Gastrocnemius medialis (tissue), 4 donors: ENCODE results near the gene SPINT2.

Experiments used
- CTCF ChIP-seq, 5 experiments: fragments of 450-650 bp in 3 of 5; fragments of 200-600 bp in 2 of 5; sonication (generic) in 2 of 5; IDR thresholded peaks in 4 of 5; conservative IDR thresholded peaks in 1 of 5; 1 replicate in 4 of 5; 2 replicates in 1 of 5; pipeline ENCODE4 v1.5.1; 2016 to 2019; ENCODE audit warnings: antibody characterized with exemption in 5 of 5, mild to moderate bottlenecking in 3 of 5, moderate library complexity in 3 of 5
- POLR2A ChIP-seq, 2 donors: fragments of 450-650 bp; IDR thresholded peaks; one replicate each; pipeline ENCODE4 v1.6.1; 2017; ENCODE audit warnings: antibody characterized with exemption in 2 of 2, mild to moderate bottlenecking in 2 of 2, moderate library complexity in 2 of 2

GRCh38 chr19:38315657-38316476 lies 51.5 kb downstream of the SPINT2 start, which contains the start of gene YIF1B:
- peak in 1 of 2 donors; percentile 36 for TF ChIP-seq POLR2A (IDR thresholded peaks at IDR 0.05)
- no peak for TF ChIP-seq CTCF (IDR thresholded peaks at IDR 0.05 in 4 of 5, conservative IDR thresholded peaks at IDR 0.05 in 1 of 5)
